ENCODE measurements around the gene NANOS2.
"Not testable (repeated sequence)": the region's sequence is repeated elsewhere in the genome, so short reads cannot be mapped to it uniquely, and the experiment has no call there.

The NANOS2 gene

DNA sequence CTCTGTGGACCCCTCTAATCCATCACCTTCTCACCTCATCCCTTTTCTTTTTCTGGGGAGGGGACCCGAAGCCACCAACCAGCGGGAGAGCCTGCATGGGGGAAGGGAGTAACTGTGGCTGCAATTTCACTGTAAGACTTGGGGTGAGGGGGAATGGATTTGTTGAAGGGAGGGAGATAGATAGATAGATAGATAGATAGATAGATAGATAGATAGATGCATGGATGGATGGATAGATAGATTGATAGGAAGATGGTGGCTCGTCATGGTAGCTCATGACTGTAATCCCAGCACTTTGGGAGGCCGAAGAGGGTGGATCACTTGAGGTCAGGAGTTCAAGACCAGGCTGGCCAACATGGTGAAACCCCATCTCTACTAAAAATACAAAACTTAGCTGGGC is 47.3 kb downstream of the NANOS2 start:
- H3K9me3 ChIP-seq (ENCODE audit: control insufficient read depth in 1 of 2, low read length in 2 of 2); H3K36me3 ChIP-seq (ENCODE audit: control insufficient read depth in 1 of 2, insufficient read depth in 2 of 2, low read length in 2 of 2); H3K4me3 ChIP-seq (ENCODE audit: low read depth in 1 of 2, low read length in 2 of 2); H3K27ac ChIP-seq (ENCODE audit: low read length): not testable (repeated sequence)
- peaks cover 0 to 15% of the 10 kb centered on the region in 2 donors for H3K4me1 ChIP-seq (ENCODE audit: control insufficient read depth in 1 of 2, insufficient read depth in 2 of 2, low read length in 2 of 2)
- H3K27me3 ChIP-seq (ENCODE audit: low read depth, low read length): peaks cover 14% of the 10 kb centered on the region

GRCh38 chr19:45866400-45867176 is 48.0 kb downstream of the NANOS2 start:
- peaks cover 14% of the 10 kb centered on the region for H3K27me3 ChIP-seq (ENCODE audit: low read depth, low read length)
- no peaks in the 10 kb centered on the region for H3K36me3 ChIP-seq (ENCODE audit: control insufficient read depth in 1 of 2, insufficient read depth in 2 of 2, low read length in 2 of 2)
- peak overlapping the region; percentile 72 for H3K27ac ChIP-seq (ENCODE audit: low read length)
- H3K9me3 ChIP-seq (ENCODE audit: control insufficient read depth in 1 of 2, low read length in 2 of 2): no peaks in the 10 kb centered on the region
- H3K4me3 ChIP-seq (ENCODE audit: low read depth in 1 of 2, low read length in 2 of 2): peak overlapping the region in 1 of 2 donors; percentile 52
- H3K4me1 ChIP-seq (ENCODE audit: control insufficient read depth in 1 of 2, insufficient read depth in 2 of 2, low read length in 2 of 2): peaks cover 3 to 21% of the 10 kb centered on the region in 2 donors

GRCh38 chr19:45865269-45865948 is 49.2 kb downstream of the NANOS2 start:
- Histone ChIP-seq H3K4me3 (ENCODE audit: low read depth in 1 of 2, low read length in 2 of 2) (peak overlapping the region in 1 of 2 donors; percentile 52), H3K36me3 (ENCODE audit: control insufficient read depth in 1 of 2, insufficient read depth in 2 of 2, low read length in 2 of 2) (no peaks in the 10 kb centered on the region), H3K9me3 (ENCODE audit: control insufficient read depth in 1 of 2, low read length in 2 of 2) (no peaks in the 10 kb centered on the region), H3K27ac (ENCODE audit: low read length) (no peak overlapping the region), H3K4me1 (ENCODE audit: control insufficient read depth in 1 of 2, insufficient read depth in 2 of 2, low read length in 2 of 2) (peaks cover 3 to 23% of the 10 kb centered on the region in 2 donors), H3K27me3 (ENCODE audit: low read depth, low read length) (peaks cover 14% of the 10 kb centered on the region)

DNA sequence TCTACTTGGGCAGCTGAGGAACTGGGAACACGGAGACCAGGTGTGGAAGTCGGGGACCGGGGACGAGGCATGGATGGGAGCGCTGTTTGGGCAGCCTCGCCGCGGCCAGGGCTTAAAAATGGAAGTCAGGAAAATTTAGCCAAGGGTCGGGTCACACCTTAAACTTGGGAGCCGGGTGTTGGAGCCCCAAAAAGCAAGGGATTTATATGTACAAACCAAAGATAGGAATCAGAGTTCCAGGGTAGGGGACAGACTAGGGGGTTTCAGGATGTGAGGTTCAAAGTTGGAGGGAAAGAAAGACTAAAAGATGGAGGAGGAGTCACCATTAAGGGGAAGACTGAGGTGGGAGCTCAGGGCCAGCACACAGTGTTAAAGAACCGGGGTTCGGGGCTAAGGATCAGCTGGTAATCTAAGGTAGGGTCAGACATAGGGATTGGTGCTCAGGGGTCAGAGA is 49.9 kb downstream of the NANOS2 start:
- H3K27me3 ChIP-seq (ENCODE audit: low read depth, low read length): peaks cover 14% of the 10 kb centered on the region
- peaks cover 0 to under 1% of the 10 kb centered on the region in 2 donors for H3K36me3 ChIP-seq (ENCODE audit: control insufficient read depth in 1 of 2, insufficient read depth in 2 of 2, low read length in 2 of 2)
- peak overlapping the region; percentile 14 for H3K27ac ChIP-seq (ENCODE audit: low read length)
- peaks cover 3 to 23% of the 10 kb centered on the region in 2 donors for H3K4me1 ChIP-seq (ENCODE audit: control insufficient read depth in 1 of 2, insufficient read depth in 2 of 2, low read length in 2 of 2)
- peak overlapping the region; percentile 52 to 65 for H3K4me3 ChIP-seq (ENCODE audit: low read depth in 1 of 2, low read length in 2 of 2)
- H3K9me3 ChIP-seq (ENCODE audit: control insufficient read depth in 1 of 2, low read length in 2 of 2): no peaks in the 10 kb centered on the region

GRCh38 chr19:45863840-45864628 is 50.5 kb downstream of the NANOS2 start, which contains the start of gene FOXA3:
TSS of gene FOXA3 (plus strand) at chr19:45864326. CDS start at chr19:45864457, 131 bp downstream.
- no peaks in the 10 kb centered on the region for H3K9me3 ChIP-seq (ENCODE audit: control insufficient read depth in 1 of 2, low read length in 2 of 2)

DNA sequence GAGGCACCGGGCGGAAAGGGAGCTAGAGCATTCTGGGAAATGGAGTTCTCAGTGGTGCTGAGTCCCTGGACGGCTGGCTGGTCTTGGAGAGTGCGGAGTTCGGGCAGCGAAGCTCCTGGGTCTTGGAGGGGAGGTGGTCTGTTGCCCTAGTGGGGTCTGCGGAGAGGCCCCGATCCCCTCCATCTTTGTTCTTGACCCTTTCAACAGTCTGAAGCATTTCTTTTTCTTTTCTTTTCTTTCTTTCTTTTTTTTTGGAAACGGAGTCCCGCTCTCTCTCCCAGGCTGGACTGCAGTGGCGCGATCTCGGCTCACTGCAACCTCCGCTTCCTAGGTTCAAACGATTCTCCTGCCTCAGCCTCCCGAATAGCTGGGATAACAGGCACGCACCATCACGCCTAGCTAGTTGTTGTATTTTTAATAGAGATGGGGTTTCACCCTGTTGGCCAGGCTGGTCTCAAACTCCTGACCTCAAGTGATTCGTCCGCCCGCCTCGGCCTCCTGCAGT is 51.2 kb downstream of the NANOS2 start:
- Histone ChIP-seq H3K27ac (ENCODE audit: low read length) (no peak overlapping the region), H3K4me1 (ENCODE audit: control insufficient read depth in 1 of 2, insufficient read depth in 2 of 2, low read length in 2 of 2) (peaks cover 3 to 23% of the 10 kb centered on the region in 2 donors), H3K4me3 (ENCODE audit: low read depth in 1 of 2, low read length in 2 of 2) (peak overlapping the region; percentile 62 to 65), H3K27me3 (ENCODE audit: low read depth, low read length) (peaks cover 14% of the 10 kb centered on the region), H3K9me3 (ENCODE audit: control insufficient read depth in 1 of 2, low read length in 2 of 2) (no peaks in the 10 kb centered on the region), H3K36me3 (ENCODE audit: control insufficient read depth in 1 of 2, insufficient read depth in 2 of 2, low read length in 2 of 2) (peaks cover under 1 to 10% of the 10 kb centered on the region in 2 donors)

More at GRCh38 chr19:45863840-45864628, 50.5 kb downstream of the NANOS2 start, which contains the start of gene FOXA3:
- Histone ChIP-seq H3K4me1 (ENCODE audit: control insufficient read depth in 1 of 2, insufficient read depth in 2 of 2, low read length in 2 of 2) (peaks cover 3 to 23% of the 10 kb centered on the region in 2 donors), H3K36me3 (ENCODE audit: control insufficient read depth in 1 of 2, insufficient read depth in 2 of 2, low read length in 2 of 2) (peaks cover 0 to 4% of the 10 kb centered on the region in 2 donors), H3K4me3 (ENCODE audit: low read depth in 1 of 2, low read length in 2 of 2) (peak within 1 kb of the TSS; percentile 62 to 65), H3K27me3 (ENCODE audit: low read depth, low read length) (peaks cover 14% of the 10 kb centered on the region), H3K27ac (ENCODE audit: low read length) (peak within 1 kb of the TSS; percentile 14)
